CD4-positive, alpha-beta T cell treated with Interferon alpha-2 for 1 hour (primary cell): ENCODE results near the gene CST2.
"Not testable (repeated sequence)": the region's sequence is repeated elsewhere in the genome, so short reads cannot be mapped to it uniquely, and the experiment has no call there.

Source experiments
- DNase-seq, 2 donors: peaks; one replicate each; pipeline ENCODE4 v3.0.0-alpha.2; 2020 to 2022

Gene CST2

GRCh38 chr20:23800865-23801264 lies 25.7 kb downstream of the CST2 start:
- DNase-seq, result no peak

GRCh38 chr20:23799216-23799847 lies 27.2 kb downstream of the CST2 start:
- DNase-seq, result peak in 1 of 2 donors; percentile 11

GRCh38 chr20:23795526-23795925 lies 31.0 kb downstream of the CST2 start:
- DNase-seq, result no peak

DNA sequence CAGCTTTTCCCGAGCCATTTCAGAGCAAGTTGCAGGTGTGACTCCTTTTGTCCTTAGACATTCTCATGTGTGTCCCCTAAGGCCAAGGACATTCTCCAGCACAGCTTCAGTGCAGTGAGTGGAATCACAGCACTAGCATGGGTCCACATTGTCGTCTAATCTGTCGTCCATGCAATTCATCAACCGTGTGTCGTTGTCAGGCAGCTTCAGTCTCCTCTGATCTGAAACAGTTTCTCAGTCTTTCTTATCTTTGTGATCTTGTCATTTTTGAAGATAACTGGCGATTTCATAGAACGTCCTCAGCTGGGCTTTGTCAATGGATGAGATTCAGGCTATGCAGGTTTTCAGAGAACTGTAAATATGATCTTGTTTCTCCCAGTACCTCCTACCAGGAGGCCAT lies 31.7 kb downstream of the CST2 start:
- no peak for DNase-seq

DNA sequence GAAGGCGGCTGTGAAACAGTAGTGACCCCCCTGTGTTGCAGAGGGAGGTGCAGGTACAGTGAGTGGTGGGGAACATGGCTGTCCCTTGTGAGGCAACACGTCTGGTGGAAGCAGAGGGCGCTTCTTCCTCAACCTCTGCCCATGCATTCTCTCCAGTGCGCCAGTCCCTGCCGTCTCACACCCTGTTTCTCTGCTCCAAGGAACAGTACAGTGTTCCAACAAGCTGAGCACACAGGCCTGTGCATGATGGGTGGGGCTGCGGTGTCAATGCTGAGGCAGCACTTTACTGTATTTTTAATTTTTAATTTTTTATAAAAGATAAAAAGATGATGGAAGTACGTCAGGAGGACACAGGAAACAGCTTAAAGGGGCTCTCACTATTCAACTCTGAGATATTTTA lies 32.5 kb downstream of the CST2 start:
- DNase-seq, result no peak

DNA sequence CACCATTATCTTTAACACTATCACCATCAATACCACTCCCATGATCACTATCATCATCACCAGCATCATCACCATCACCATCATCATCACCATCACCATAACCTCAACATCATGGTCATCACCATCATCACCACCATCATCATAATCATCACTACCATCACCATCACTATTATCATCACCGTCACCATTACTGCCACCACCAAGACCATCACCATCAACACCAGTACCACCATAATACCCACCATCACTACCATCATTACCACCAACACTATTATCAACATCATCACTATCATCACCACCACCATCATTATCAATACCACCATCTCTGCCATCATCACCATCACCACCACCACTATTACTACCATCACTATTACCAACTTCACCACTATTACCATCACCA lies 43.1 kb downstream of the CST2 start:
- no peak for DNase-seq

- no peak for DNase-seq
Observed at GRCh38 chr20:23782366-23782983, 44.1 kb downstream of the CST2 start.

- DNase-seq, result not testable (repeated sequence)
Observed at GRCh38 chr20:23778676-23779075, 47.9 kb downstream of the CST2 start.

DNA sequence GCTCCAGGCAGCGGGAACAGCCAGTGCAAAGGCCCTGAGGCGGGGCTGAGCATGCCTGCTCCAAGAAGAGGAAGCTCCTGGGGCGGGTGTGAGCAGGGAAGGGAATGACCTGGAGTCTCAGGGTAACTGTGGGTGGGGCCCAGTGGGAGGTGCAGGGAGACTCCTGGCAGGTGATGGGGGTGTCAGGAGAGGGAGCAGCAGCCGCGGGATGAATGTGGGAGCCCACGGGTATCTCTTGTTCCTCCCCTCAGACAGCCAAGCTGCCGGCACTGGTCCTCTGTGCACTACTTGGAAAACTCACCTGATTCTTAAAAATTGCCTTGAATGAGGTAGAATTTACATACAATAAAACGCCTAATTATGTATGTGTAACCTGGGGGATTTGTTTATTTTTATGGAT lies 49.1 kb downstream of the CST2 start:
- not testable (repeated sequence) for DNase-seq

GRCh38 chr20:23776067-23776771 lies 50.3 kb downstream of the CST2 start:
- no peak for DNase-seq

GRCh38 chr20:23774081-23774480 lies 52.4 kb downstream of the CST2 start:
- no peak for DNase-seq
